ENCODE data around the gene EIF4EBP3.

DNA sequence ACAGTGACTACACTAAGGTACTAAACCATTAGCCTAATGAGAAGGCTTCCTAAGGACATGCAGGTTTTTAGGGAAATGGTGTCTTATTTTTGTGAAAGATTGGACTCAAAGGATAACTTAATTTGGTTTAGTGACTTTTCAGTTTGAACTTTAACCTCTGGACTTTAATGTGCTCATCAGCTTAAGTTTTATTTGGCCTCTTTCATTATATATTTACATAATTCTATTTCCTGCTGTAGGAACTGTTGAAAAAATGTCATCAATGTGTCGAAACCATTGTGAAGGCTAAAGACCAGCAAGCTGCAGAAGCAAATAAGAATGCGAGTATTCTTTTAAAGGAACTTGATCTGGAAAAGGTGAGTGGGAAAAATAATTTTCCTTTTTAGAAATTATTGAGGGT, 34.3 kb upstream of the EIF4EBP3 start:
- TF ChIP-seq POLR2A (IDR thresholded peaks at IDR 0.05) (no peak), CTCF (IDR thresholded peaks at IDR 0.05 in 4 of 5, conservative IDR thresholded peaks at IDR 0.05 in 1 of 5) (no peak)
